ENCODE data around the gene SPTBN2.

SPTBN2 gene

GRCh38 chr11:66728693-66729385 is at the start of gene SPTBN2:
SPTBN2 (minus strand) TSS chr11:66729216; CDS start chr11:66721240, 7,976 bp downstream.
- DNase-seq (ENCODE audit: low spot score): no peak

- DNase-seq (ENCODE audit: low spot score): no peak
These were observed 39.8 kb upstream of the SPTBN2 start for GRCh38 chr11:66768818-66769217.

GRCh38 chr11:66768088-66768521 is 39.1 kb upstream of the SPTBN2 start:
- DNase-seq (ENCODE audit: low spot score): no peak

DNA sequence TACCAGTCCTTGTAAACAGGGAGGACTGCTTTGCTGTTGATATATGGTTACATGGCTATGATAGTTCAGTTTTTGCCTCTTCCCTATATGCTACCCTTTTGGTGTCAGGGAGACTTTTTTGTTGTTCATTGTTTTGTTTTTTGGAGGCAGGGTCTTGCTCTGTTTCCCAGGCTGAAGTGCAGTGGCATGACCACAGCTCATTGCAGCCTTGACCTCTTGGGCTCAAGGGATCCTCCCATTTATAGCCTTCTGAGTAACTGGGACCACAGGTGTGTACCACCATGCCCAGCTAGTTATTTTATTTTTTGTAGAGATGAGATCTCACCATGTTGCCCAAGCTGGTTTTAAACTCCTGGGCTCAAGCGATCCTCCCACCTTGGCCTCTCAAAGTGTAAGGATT is 38.6 kb upstream of the SPTBN2 start:
- no peak for DNase-seq (ENCODE audit: low spot score)

- no peak for DNase-seq (ENCODE audit: low spot score)
These were observed 37.7 kb upstream of the SPTBN2 start for GRCh38 chr11:66766681-66767080.

GRCh38 chr11:66762088-66762487 is 33.1 kb upstream of the SPTBN2 start:
- DNase-seq (ENCODE audit: low spot score): no peak

- DNase-seq (ENCODE audit: low spot score): no peak
These were observed 23.1 kb upstream of the SPTBN2 start for GRCh38 chr11:66752148-66752547.

GRCh38 chr11:66749091-66749490 is 20.1 kb upstream of the SPTBN2 start:
- DNase-seq (ENCODE audit: low spot score): no peak

GRCh38 chr11:66747480-66747879 is 18.5 kb upstream of the SPTBN2 start:
- DNase-seq (ENCODE audit: low spot score): no peak

DNA sequence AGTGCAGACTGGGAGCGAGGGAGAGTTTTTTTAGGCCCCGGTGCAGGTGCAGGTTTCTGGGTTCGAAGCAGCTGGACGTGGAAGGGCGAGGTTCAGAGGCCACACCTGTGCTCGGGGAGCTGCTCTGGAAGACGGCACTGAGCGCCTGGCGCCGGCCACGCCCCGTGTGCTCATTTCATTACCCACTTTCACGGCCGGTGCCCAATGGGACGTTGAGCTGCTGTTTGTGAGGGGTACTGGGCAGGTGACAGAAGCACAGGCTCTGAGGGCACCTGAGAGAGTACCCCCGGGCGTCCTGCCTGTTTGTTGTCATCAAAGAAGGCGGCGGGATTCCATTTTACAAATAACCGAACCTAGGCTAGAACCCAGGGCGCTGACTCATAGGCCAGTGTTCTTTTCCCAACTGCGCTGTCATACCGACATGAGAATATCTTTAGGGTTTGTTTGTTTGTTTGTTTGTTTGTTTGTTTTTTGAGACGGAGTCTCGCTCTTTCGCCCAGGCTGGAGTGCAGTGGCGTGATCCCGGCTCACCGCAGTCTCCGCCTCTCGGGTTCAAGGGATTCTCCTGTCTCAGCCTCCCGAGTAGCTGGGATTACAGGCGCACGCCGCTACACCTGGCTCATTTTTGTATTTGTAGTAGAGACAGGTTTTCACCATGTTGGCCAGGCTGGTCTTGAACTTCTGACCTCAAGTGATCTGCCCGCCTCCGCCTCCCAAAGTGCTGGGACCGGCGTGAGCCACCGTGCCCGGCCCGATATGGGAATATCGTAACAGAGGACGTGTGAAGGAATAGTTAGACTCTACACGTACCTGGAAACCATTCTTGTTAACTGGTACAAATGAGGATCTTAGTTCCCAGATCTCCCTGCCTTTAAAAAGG is 16.6 kb upstream of the SPTBN2 start:
- DNase-seq (ENCODE audit: low spot score): no peak

GRCh38 chr11:66744485-66745355 is 15.7 kb upstream of the SPTBN2 start:
- DNase-seq (ENCODE audit: low spot score): peak; percentile 92

- DNase-seq (ENCODE audit: low spot score): no peak
These were observed 14.4 kb upstream of the SPTBN2 start for GRCh38 chr11:66743271-66743968.

DNA sequence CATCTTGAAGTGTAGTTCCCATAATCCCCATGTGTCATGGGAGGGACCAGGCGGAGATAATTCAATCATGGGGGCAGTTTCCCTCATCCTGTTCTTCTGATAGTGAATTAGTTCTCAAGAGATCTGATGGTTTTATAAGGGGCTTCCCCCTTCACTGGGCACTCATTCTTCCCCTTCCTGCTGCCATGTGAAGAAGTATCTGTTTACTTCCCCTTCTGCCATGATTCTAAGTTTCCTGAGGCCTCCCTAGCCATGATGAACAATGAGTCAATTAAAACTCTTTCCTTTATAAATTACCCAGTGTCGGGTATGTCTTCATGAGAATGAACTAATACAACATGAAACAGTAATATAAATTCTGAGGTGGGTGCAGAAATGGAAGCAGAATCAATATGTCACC is 12.1 kb upstream of the SPTBN2 start:
- DNase-seq (ENCODE audit: low spot score): no peak

GRCh38 chr11:66739983-66740382 is 11.0 kb upstream of the SPTBN2 start:
- no peak for DNase-seq (ENCODE audit: low spot score)

GRCh38 chr11:66734215-66734614 is 5.2 kb upstream of the SPTBN2 start:
- DNase-seq (ENCODE audit: low spot score): no peak

GRCh38 chr11:66729447-66729846 is 431 bp upstream of the SPTBN2 start:
- DNase-seq (ENCODE audit: low spot score): no peak

DNA sequence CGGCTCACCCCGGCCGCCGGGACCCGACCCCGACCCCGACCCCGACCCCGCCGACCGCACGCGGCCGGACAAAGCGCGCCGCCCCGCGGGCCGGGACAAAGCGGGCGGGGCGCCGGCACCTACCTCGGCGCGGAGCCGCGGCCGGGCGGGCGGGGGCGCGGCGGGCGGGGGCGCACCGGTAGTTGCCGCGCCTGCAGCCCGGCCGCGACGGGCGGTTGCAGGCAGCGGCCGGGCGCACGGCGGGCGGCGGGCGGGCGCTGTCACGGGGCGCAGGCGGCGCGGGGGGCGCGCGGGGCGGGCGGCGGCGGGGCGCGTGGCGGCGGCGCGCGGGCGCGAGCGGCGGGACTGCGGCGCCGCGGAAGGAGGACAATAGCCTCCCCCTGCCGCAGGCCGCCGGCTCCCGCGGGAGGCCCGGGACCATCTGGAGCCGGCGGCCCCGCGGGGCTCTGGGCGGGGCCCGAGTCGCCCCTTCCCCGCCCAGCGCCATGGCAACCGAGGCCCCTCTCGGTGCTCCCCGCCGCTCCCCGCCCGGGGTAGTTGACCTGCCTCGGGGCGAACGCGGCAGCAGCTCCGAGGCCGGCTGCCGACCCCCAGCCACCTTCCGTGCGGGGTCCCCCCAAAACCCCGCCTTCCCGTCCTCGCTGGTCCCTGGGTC is 851 bp downstream of the SPTBN2 start:
- DNase-seq (ENCODE audit: low spot score): no peak

GRCh38 chr11:66727282-66728037 is 1.6 kb downstream of the SPTBN2 start:
- DNase-seq (ENCODE audit: low spot score): no peak

GRCh38 chr11:66725647-66726046 is 3.4 kb downstream of the SPTBN2 start:
- DNase-seq (ENCODE audit: low spot score): no peak

DNA sequence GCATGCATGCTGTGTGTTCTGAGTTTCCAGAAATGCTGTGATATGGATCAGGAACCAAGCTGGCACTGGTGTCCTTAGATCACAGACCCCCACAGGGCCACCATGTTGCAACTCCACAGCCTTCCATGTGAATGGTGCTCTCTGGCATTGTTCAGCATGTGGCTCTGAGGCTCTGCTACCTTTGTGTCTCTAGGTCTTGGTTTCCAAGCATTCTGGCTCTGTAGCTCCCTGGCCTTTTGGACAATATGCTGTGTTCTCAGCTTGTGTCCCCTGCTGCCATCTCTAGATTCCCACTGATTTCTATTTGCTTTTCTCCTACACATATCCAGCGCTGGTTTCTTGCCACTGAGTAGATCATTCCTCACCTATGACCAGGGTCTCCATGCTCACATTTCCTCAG is 3.9 kb downstream of the SPTBN2 start:
- DNase-seq (ENCODE audit: low spot score): no peak
